ENCODE data around the gene ADISSP. TPM values are rescaled to one million over a fixed set of nuclear protein-coding genes. Genes with fewer than 3 reads are reported as not detected.

Gene ADISSP
- total RNA-seq, 4 donors from 2014 or later, result 3.0 to 19.9 (median 16.3) TPM

DNA sequence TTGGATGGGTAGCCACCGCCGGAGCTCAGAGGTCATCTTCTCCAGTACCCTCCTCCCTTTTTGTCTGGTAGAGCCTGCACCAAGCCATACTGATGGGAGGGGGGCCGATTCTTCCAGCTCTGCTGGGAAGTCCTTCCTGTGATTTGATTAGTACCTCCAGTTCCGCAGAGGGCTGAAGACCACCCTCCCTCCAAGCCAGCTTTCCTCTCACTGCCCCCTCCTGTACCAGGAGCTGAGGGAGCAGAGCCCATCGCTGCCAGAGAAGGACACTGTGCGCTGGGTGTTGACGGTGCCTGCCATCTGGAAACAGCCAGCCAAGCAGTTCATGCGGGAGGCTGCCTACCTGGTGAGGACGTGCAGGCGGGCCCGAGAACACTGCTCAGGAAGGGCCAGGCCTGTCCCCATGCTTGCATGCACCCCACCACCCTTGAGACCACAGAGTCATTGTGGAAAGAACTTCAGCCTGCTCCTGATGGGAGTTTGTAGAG, 21.8 kb downstream of the ADISSP start:
- in situ Hi-C loops (cut with MboI; ENCODE audit: low pct_ligation_motif_present in 1 of 4, low pct_unique_long_range_greater_than_20kb in 1 of 4, low sequenced_read_pairs in 3 of 4) (no loop called here), intact Hi-C loops (cut with DNase I; ENCODE audit: low total_unique reads) (no loop called here)
- peaks cover 0 to 8% (median 5%) of the 10 kb centered on the region in 4 donors for H3K4me1 ChIP-seq
- DNase-seq, result no peak
- peaks cover 30% of the 10 kb centered on the region for H3K27me3 ChIP-seq
- WGBS, 2 donors (ENCODE audit: low coverage in 1 of 2), result 77% methylated on average over 11 of the region's 11 CpGs; no CpG with 5 or more reads in 1 of the 2 donors
- no peaks in the 10 kb centered on the region for H3K9me3 ChIP-seq
- no peak for TF ChIP-seq POLR2A (IDR thresholded peaks at IDR 0.05)
- no peak for TF ChIP-seq POLR2AphosphoS5 (IDR thresholded peaks at IDR 0.05)
- no peak for TF ChIP-seq EP300 (IDR thresholded peaks at IDR 0.05; ENCODE audit: low read depth)
- TF ChIP-seq, protein P1, sequence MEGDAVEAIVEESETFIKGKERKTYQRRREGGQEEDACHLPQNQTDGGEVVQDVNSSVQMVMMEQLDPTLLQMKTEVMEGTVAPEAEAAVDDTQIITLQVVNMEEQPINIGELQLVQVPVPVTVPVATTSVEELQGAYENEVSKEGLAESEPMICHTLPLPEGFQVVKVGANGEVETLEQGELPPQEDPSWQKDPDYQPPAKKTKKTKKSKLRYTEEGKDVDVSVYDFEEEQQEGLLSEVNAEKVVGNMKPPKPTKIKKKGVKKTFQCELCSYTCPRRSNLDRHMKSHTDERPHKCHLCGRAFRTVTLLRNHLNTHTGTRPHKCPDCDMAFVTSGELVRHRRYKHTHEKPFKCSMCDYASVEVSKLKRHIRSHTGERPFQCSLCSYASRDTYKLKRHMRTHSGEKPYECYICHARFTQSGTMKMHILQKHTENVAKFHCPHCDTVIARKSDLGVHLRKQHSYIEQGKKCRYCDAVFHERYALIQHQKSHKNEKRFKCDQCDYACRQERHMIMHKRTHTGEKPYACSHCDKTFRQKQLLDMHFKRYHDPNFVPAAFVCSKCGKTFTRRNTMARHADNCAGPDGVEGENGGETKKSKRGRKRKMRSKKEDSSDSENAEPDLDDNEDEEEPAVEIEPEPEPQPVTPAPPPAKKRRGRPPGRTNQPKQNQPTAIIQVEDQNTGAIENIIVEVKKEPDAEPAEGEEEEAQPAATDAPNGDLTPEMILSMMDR (IDR thresholded peaks at IDR 0.05), result no peak
- no peak overlapping the region for H3K4me3 ChIP-seq
- H3K27ac ChIP-seq, result no peak overlapping the region
- H3K36me3 ChIP-seq, result no peaks in the 10 kb centered on the region

DNA sequence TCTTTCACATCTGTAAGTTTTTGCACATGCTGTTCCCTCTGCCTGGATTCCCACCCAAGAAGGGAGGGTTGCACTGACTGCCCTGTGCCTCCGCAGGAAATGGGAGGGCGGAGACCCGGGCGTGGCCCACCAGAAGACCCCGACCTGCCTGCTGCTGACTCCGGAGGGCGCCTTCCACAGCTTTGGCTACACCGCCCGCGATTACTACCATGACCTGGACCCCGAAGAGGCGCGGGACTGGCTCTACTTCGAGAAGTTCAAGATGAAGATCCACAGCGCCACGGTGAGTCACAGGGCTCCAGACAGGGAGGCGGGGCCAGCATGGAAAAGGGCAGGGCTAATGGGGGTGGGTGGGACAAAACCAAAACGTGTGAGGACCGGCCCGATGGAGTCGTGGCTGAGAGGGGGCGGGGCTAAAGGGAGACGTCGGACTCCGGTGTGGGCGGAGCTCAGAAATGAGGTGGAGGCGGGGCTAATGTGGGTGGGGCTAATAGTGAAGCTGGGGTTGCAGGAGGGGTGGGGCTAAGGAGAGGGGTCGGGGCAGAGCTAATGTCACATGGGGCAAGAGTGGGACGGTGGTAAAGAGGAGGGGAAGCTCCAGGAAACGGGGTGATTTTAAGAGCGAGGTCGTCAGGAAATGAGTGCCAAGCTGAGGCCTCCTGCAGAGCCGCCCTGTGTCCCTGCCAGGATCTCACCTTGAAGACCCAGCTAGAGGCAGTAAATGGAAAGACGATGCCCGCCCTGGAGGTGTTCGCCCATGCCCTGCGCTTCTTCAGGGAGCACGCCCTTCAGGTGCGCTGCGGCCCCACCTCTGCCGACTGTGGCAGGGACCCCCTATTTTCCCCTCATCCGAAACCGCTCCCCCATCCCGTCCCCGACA, 22.5 kb downstream of the ADISSP start:
- in situ Hi-C loops (cut with MboI; ENCODE audit: low pct_ligation_motif_present in 1 of 4, low pct_unique_long_range_greater_than_20kb in 1 of 4, low sequenced_read_pairs in 3 of 4) (no loop called here), intact Hi-C loops (cut with DNase I; ENCODE audit: low total_unique reads) (no loop called here)
- H3K36me3 ChIP-seq, result no peaks in the 10 kb centered on the region
- 27 to 47% methylated on average over 13 to 45 of the region's 45 CpGs for WGBS, 2 donors (ENCODE audit: low coverage in 1 of 2)
- no peak overlapping the region for H3K27ac ChIP-seq
- peaks cover 24% of the 10 kb centered on the region for H3K27me3 ChIP-seq
- peaks cover 0 to 6% (median 4%) of the 10 kb centered on the region in 4 donors for H3K4me1 ChIP-seq
- peak; percentile 71 for DNase-seq
- H3K4me3 ChIP-seq, result no peak overlapping the region
- TF ChIP-seq POLR2A (IDR thresholded peaks at IDR 0.05) (no peak), EP300 (IDR thresholded peaks at IDR 0.05; ENCODE audit: low read depth) (no peak), POLR2AphosphoS5 (IDR thresholded peaks at IDR 0.05) (no peak)
- TF ChIP-seq, protein P1 (IDR thresholded peaks at IDR 0.05), result no peak
- no peaks in the 10 kb centered on the region for H3K9me3 ChIP-seq

DNA sequence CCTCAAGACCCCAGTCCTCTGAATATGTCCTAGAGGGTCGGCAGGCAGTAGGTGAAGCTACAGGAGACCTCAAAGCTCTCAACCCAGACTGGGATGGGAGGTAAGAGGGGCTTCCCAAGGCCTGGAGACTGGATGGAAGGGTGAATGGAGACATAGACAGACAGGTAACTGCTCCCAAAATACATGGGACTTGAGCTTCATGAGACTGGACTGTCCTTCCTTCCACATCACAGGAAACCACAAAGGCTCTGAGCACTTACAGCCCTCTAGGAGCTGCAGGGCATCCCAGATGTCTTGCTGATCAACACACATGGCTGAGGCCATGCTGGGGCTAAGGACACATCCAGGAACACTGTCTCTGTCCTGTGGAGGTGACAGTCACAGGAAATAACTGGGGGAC, 23.5 kb downstream of the ADISSP start:
- TF ChIP-seq, protein P1 (IDR thresholded peaks at IDR 0.05), result no peak
- TF ChIP-seq EP300 (IDR thresholded peaks at IDR 0.05; ENCODE audit: low read depth) (no peak), POLR2AphosphoS5 (IDR thresholded peaks at IDR 0.05) (no peak), POLR2A (IDR thresholded peaks at IDR 0.05) (no peak)
- peaks cover 15% of the 10 kb centered on the region for H3K27me3 ChIP-seq
- no peaks in the 10 kb centered on the region for H3K4me1 ChIP-seq
- H3K9me3 ChIP-seq, result no peaks in the 10 kb centered on the region
- no peak overlapping the region for H3K27ac ChIP-seq
- intact Hi-C loops (cut with DNase I; ENCODE audit: low total_unique reads), result no loop called here
- WGBS, 2 donors (ENCODE audit: low coverage in 1 of 2), result 65% methylated on average over 1 of the region's 1 CpG; no CpG with 5 or more reads in 1 of the 2 donors
- DNase-seq, result no peak
- H3K4me3 ChIP-seq, result no peak overlapping the region
- in situ Hi-C loops (cut with MboI; ENCODE audit: low pct_ligation_motif_present in 1 of 4, low pct_unique_long_range_greater_than_20kb in 1 of 4, low sequenced_read_pairs in 3 of 4), result no loop called here
- no peaks in the 10 kb centered on the region for H3K36me3 ChIP-seq

DNA sequence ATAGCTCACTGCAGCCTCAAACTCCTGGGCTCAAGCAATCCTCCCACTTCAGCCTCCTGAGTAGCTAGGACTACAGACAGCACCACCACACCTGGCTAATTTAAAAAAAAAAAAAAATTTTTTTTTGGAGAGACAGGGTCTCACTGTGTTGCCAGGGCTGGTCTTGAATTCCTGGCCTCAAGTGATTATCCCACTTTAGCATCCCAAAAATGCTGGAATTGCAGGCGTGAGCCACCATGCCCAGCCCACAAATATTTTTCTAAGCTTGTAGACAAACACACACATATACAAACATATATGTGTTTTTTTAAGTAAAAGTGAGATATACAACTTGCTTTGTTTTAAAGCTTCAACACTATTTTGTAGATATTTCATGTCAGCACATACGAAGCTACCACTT, 24.3 kb downstream of the ADISSP start:
- TF ChIP-seq POLR2AphosphoS5 (IDR thresholded peaks at IDR 0.05) (no peak), POLR2A (IDR thresholded peaks at IDR 0.05) (no peak), EP300 (IDR thresholded peaks at IDR 0.05; ENCODE audit: low read depth) (no peak)
- TF ChIP-seq, protein P1 (IDR thresholded peaks at IDR 0.05), result no peak
- DNase-seq, result no peak

More for the DNA sequence above, 24.3 kb downstream of the ADISSP start:
- peaks cover 15% of the 10 kb centered on the region for H3K27me3 ChIP-seq
- H3K27ac ChIP-seq, result no peak overlapping the region
- no peak overlapping the region for H3K4me3 ChIP-seq
- H3K4me1 ChIP-seq, result no peaks in the 10 kb centered on the region
- H3K36me3 ChIP-seq, result no peaks in the 10 kb centered on the region
- intact Hi-C loops (cut with DNase I; ENCODE audit: low total_unique reads), result no loop called here
- WGBS, 2 donors (ENCODE audit: low coverage in 1 of 2), result 83 to 88% methylated on average over 2 of the region's 2 CpGs
- no peaks in the 10 kb centered on the region for H3K9me3 ChIP-seq
- in situ Hi-C loops (cut with MboI; ENCODE audit: low pct_ligation_motif_present in 1 of 4, low pct_unique_long_range_greater_than_20kb in 1 of 4, low sequenced_read_pairs in 3 of 4), result no loop called here
